ENCODE measurements around the gene AMIGO2.

AMIGO2 gene

DNA sequence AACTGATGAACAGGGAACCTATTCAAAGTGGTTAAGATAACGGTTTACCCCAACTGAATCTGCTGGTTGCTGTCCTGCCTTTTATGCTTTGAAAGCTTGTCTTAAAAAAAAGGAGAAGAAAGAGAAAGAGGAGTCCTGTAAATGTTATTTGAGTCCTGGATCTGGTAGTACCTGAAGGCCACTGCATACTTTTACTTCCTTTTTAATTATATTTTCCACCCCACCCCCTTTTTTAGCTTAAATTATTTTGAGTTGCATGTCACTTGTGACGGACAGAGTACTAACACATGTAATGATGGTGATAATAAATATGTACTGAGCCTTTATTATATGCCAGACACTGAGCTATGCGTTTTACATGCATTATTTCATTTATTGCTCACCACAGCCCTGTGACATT lies 2.5 kb upstream of the AMIGO2 start:
- no peak overlapping the region for H3K4me3 ChIP-seq (ENCODE audit: control insufficient read depth, low read depth, low read length)
- no peak for DNase-seq (ENCODE audit: low read depth)
- TF ChIP-seq, protein P1, sequence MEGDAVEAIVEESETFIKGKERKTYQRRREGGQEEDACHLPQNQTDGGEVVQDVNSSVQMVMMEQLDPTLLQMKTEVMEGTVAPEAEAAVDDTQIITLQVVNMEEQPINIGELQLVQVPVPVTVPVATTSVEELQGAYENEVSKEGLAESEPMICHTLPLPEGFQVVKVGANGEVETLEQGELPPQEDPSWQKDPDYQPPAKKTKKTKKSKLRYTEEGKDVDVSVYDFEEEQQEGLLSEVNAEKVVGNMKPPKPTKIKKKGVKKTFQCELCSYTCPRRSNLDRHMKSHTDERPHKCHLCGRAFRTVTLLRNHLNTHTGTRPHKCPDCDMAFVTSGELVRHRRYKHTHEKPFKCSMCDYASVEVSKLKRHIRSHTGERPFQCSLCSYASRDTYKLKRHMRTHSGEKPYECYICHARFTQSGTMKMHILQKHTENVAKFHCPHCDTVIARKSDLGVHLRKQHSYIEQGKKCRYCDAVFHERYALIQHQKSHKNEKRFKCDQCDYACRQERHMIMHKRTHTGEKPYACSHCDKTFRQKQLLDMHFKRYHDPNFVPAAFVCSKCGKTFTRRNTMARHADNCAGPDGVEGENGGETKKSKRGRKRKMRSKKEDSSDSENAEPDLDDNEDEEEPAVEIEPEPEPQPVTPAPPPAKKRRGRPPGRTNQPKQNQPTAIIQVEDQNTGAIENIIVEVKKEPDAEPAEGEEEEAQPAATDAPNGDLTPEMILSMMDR (IDR thresholded peaks at IDR 0.05; ENCODE audit: control insufficient read depth, insufficient read depth, low read depth, low read length, missing control alignments): no peak

- H3K4me3 ChIP-seq (ENCODE audit: control insufficient read depth, low read depth, low read length): peak overlapping the region; percentile 63
- DNase-seq (ENCODE audit: low read depth): no peak
These were observed 1.2 kb upstream of the AMIGO2 start for GRCh38 chr12:47080725-47081502.

GRCh38 chr12:47079981-47080724 lies 394 bp upstream of the AMIGO2 start:
- TF ChIP-seq, protein P1 (IDR thresholded peaks at IDR 0.05; ENCODE audit: control insufficient read depth, insufficient read depth, low read depth, low read length, missing control alignments): no peak
- H3K4me3 ChIP-seq (ENCODE audit: control insufficient read depth, low read depth, low read length): peak overlapping the region; percentile 63
- DNase-seq (ENCODE audit: low read depth): no peak

More at GRCh38 chr12:47080725-47081502, 1.2 kb upstream of the AMIGO2 start:
- TF ChIP-seq, protein P1 (IDR thresholded peaks at IDR 0.05; ENCODE audit: control insufficient read depth, insufficient read depth, low read depth, low read length, missing control alignments): no peak

DNA sequence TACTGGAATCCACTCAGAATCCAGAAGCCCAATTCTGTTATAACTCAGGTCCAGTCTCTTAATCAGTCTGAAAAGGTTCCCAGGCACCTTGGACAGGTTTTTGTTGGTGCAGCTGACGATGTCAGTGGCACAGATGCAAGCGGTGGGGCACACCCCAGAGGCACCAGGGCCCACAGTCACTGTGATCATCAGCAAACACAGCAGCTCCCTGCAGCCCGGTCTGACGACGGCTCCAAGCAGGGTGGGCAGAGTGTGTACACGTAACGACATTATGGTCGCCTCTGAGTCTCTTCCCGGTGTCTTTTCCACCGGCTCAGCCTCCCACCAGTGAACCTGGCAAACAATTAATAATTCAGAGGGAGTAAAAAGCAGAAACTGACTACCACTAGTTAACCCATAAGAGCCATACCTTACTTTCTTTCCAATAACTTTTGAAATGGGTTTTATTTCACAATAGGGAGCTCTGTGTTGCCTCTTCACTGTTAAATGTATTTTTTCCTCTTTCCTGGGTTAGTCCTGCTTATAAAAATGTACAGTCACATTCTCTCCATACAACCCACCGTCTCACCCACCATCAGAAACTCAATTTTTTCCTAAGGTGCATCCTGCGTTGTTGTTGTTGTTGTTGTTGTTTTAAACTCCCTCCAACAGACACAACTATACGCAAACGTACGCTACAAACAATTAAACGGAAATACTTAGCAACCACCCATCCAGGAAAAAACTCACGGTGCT lies 859 bp downstream of the AMIGO2 start:
- H3K4me3 ChIP-seq (ENCODE audit: control insufficient read depth, low read depth, low read length): peak overlapping the region; percentile 63
- TF ChIP-seq, protein P1 (IDR thresholded peaks at IDR 0.05; ENCODE audit: control insufficient read depth, insufficient read depth, low read depth, low read length, missing control alignments): no peak
- no peak for DNase-seq (ENCODE audit: low read depth)

GRCh38 chr12:47078086-47078395 lies 1.7 kb downstream of the AMIGO2 start:
- peak overlapping the region; percentile 63 for H3K4me3 ChIP-seq (ENCODE audit: control insufficient read depth, low read depth, low read length)
- TF ChIP-seq, protein P1 (IDR thresholded peaks at IDR 0.05; ENCODE audit: control insufficient read depth, insufficient read depth, low read depth, low read length, missing control alignments): no peak
- no peak for DNase-seq (ENCODE audit: low read depth)

DNA sequence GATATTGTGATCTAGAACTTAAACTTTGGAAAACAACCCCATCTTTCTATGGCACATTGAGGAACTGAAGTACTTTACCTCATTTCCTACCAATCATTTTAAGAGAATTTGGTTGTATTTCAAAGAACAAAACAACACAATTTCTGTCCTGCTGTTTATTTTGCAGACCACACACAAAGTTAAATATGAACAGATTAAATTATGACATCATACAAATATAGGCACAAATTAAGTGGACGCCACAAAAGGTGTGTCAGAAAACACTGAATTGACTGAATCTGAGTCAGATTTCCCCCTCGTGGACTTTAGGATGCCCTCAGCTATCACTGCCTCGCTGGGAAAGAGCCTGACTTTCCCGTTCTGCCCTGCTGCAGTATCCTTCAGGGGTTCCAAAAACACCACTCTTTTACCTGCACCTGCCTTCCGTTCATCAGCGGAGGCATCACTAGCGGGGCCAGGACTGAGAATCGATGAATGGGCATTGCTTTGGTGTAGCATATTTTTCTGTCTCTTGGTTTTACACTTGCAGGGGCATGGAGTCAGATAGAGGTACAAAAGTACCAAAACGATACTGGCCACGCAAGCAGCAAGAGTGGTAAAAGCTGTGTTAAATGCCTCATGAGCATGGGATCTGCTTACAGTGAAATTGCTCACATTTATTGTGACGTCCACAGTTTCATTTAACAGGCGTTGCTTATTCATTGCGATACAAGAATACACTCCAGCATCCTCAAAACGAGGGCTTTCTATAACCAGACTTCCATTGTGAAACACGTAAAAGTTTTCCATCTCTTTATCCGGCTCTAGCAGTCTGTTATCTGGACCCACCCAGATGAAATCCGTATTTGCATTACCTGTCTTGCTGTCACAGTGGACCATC lies 2.3 kb downstream of the AMIGO2 start:
- no peak for DNase-seq (ENCODE audit: low read depth)
- TF ChIP-seq, protein P1 (IDR thresholded peaks at IDR 0.05; ENCODE audit: control insufficient read depth, insufficient read depth, low read depth, low read length, missing control alignments): no peak
- H3K4me3 ChIP-seq (ENCODE audit: control insufficient read depth, low read depth, low read length): peak overlapping the region; percentile 63
